Cardiac fibroblast (primary cell): ENCODE measurements around the gene KRTCAP2.
A peak's percentile ranks its signal among the peaks of the same experiment; 100 is the strongest.

Source experiments
- DNase-seq, 2 donors: peaks; one replicate each; pipeline versions ENCODE4 v3.0.0 to v3.0.0-alpha.2; 2010; ENCODE audit warnings: low read depth in 2 of 2
- H3K4me3 ChIP-seq, 2 donors: replicated peaks in 1 of 2; 1 replicate in 1 of 2; 2 replicates in 1 of 2; pipeline ENCODE4 v1.5.1; 2011; ENCODE audit warnings: low read depth in 2 of 2, low read length in 2 of 2, mild to moderate bottlenecking in 2 of 2, moderate library complexity in 1 of 2
- TF ChIP-seq, protein P1 (sequence below): IDR thresholded peaks from one replicate; pipeline ENCODE4 v1.5.1; 2011; ENCODE audit warnings: low read depth, mild to moderate bottlenecking, low read length, inconsistent platforms

Gene KRTCAP2

DNA sequence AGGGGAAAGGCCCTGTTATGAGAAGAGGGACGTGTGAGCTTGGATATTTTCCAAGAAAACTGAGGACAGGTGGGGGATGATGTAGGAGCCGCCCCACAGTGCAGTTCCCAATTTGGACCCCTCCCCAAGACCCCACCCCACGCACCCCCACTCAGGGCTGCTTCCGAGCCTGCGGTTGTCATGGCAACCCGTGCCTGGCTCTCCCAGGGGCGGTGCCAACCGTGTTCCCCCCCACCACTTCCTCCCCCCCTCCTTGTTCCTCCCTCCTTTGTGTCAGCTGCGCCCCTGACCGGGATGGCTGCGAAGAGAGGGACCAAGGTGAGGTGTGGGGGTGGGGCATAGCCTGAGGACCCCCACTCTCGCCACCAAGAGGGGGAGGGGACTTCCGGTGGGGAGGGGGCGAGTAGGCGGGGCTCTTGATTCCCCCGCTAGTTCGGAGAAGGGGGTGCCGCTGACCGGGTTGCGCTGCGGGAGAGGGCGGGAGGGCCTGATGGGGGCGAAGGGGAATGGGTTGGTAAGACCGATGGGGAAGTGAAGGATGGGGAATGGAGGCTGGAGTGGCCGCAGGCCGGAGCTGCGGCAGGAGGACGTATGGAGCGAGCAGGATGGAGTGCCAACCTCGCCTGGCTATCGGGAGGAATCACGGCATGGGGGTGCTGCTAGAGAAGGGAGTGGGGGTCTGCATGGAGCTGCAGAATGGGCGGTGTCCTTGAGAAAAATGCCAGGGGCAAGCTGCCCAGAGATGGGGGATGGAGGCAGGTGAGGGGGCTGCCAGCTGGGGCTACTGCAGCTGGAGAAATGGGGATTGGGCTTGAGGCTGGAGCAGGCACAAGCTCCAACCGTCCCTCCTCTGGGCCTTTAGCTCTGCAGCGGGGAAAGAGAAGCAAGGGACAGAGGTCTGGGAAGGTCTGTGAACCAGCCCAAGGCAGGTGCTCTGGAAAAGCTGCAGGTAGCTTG lies 1.5 kb upstream of the KRTCAP2 start:
- peak overlapping the region; percentile 94 to 97 for H3K4me3 ChIP-seq
- peak in 1 of 2 donors; percentile 35 for DNase-seq
- TF ChIP-seq, protein P1, sequence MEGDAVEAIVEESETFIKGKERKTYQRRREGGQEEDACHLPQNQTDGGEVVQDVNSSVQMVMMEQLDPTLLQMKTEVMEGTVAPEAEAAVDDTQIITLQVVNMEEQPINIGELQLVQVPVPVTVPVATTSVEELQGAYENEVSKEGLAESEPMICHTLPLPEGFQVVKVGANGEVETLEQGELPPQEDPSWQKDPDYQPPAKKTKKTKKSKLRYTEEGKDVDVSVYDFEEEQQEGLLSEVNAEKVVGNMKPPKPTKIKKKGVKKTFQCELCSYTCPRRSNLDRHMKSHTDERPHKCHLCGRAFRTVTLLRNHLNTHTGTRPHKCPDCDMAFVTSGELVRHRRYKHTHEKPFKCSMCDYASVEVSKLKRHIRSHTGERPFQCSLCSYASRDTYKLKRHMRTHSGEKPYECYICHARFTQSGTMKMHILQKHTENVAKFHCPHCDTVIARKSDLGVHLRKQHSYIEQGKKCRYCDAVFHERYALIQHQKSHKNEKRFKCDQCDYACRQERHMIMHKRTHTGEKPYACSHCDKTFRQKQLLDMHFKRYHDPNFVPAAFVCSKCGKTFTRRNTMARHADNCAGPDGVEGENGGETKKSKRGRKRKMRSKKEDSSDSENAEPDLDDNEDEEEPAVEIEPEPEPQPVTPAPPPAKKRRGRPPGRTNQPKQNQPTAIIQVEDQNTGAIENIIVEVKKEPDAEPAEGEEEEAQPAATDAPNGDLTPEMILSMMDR, result no peak

DNA sequence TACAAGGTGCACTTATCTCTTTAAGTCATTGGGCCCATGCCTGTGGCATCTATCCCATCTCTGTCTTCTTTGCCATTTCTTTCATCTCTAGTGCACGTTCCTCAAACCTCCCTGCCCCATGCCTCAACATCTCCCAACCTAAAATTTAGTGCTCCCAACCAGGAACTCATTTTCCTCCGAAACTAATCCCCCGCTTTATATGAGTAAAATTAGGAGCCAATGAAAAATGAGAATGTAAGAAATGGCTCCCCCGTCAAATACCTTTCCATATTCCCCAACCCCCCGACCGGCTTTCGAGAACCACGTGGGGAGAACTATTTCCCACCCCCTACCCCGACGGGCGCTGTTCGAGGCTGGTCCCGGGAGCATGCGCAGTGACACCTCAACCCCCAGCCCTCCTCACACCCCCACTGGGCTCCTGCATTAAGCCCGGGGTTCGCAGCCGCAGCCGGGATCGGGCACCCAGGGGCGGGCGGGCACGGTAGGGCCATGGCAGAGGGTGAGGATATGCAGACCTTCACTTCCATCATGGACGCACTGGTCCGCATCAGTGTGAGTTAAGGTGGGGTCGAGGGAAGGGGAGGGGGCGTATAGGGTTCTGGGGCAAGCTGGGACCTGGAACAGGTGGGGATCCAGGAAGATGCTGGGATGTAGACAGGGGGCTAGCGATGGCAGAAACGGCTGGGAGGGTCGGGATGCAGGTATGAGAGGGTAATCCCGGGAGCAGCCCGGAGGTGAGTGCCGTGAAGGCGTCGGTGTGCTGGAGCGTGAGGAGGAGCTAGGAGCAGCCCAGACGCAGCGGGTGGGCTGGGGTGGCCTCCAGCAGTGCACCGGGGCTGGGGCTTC lies 597 bp upstream of the KRTCAP2 start, which contains the start of gene TRIM46:
Gene TRIM46, plus strand, starts transcription at position 372 of the 846 bp plus-strand sequence. Its CDS starts 118 bp downstream, at position 490.
- DNase-seq, result peak; percentile 41 to 56
- H3K4me3 ChIP-seq, result peak within 1 kb of the TSS; percentile 94 to 97
- TF ChIP-seq, protein P1, result no peak

DNA sequence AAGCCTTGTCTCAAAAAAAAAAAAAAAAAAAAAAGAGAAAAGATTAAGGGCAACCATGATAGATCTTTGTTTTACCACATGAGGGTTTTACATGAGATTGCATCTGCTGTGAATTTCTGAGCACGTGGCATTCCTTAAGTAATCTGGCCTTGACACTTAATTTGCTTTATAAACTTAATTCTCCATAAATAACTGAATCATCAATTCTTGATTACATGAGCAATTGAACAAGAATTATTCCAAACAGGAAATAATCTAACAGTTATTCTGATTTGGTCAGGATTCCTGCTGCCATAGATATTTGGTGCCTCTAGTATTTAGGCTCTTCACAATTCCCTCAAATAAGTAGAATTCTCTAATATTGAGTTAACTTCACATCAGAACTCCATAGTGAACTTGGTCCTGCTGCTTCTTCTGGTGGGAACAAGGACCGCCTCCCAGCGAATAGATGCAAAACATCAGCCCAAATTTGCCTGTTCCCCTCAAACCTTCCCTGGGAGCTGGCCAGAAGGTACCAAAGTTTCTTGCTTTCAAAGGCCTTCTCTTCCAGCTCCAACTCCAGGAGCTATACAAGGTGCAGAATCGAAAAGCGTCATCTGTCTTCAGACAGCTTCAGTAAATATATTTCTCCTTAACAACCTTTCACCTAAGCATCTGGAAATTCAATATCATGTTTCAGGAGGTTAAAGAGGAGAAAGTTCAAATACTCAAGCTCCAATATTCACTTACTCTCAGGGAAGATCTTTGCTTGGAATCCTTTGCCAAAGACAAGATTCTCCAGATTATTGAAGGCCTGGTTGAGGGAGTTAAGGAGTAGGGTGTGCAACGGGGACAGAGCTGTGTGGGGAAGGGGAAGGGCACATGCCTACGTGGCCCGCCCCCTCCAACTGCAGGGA lies 1.0 kb downstream of the KRTCAP2 start:
- peak overlapping the region; percentile 94 to 97 for H3K4me3 ChIP-seq

DNA sequence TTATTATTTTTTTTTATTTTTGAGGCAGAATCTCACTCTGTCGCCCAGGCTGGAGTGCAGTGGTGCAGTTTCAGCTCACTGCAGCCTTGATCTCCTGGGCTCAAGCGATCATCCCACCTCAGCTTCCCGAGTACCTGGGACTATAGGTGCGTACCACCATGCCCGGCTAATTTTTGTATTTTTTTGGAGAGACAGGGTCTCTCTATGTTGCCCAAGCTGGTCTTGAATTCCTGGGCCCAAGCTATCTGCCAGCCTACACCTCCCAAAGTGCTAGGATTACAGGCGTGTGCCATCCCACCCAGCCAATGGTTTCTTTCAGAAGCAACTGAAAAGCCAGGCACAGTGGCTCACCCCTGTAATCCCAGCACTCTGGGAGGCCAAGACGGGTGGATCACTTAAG lies 2.3 kb downstream of the KRTCAP2 start:
- DNase-seq, result no peak
- TF ChIP-seq, protein P1, result no peak
- H3K4me3 ChIP-seq, result no peak overlapping the region

More for the DNA sequence above, 1.0 kb downstream of the KRTCAP2 start:
- TF ChIP-seq, protein P1, result no peak
- DNase-seq, result no peak

DNA sequence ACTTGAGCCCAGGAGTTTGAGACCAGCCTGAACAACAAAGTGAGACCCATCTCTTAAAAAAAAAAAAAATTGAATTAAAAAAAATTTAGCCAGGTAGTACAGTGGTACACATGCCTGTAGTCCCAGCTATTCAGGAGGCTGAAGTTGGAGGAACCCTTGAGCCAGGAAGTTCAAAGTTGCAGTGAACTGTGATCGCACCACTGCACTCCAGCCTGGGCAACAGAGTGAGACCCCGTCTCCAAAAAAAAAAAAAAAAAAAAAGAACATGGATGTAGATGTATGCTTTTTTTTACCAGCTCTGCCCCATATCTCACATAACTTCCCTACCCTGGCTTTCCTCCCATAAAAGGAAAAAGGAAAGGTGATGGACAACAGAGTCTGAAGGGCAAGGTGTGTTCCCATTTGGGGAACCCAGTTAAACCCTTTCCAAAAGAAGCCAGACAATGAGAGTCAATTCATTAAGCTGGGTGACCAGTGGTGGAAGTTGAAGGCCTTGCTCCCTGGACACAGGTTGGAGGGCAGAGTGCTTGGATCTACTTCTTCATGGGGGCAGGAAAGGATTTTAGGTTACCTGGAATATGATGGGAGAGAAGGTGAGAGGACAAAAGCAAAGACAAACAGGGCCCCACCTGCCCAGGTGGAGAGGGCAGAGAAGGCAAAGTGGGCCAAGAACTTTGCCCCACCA lies 2.9 kb downstream of the KRTCAP2 start:
- no peak for DNase-seq
- H3K4me3 ChIP-seq, result no peak overlapping the region
- TF ChIP-seq, protein P1, result no peak
